HG03135 (cell line): ENCODE data around the gene MPPE1.

Experiments
- ATAC-seq: cut with Tn5 transposase; IDR thresholded peaks from one replicate; pipeline ENCODE4 v1.9.1; 2021; ENCODE audit warnings: mild to moderate bottlenecking, moderate library complexity; ENCODE audit not compliant: unreplicated experiment

Gene MPPE1

GRCh38 chr18:11885278-11885947 lies 22.7 kb downstream of the MPPE1 start:
- ATAC-seq: no peak

GRCh38 chr18:11884396-11885030 lies 23.6 kb downstream of the MPPE1 start:
- no peak for ATAC-seq

GRCh38 chr18:11883153-11883552 lies 25.0 kb downstream of the MPPE1 start:
- peak; percentile 89 for ATAC-seq

- ATAC-seq: no peak
These were observed 25.5 kb downstream of the MPPE1 start for GRCh38 chr18:11882636-11883035.

GRCh38 chr18:11880586-11881304 lies 27.4 kb downstream of the MPPE1 start:
- ATAC-seq: no peak

- no peak for ATAC-seq
These were observed 30.5 kb downstream of the MPPE1 start for GRCh38 chr18:11877497-11878135.

- no peak for ATAC-seq
These were observed 33.4 kb downstream of the MPPE1 start for GRCh38 chr18:11874676-11875075.

- ATAC-seq: no peak
These were observed 34.3 kb downstream of the MPPE1 start for GRCh38 chr18:11873670-11874340.

- ATAC-seq: no peak
These were observed 35.5 kb downstream of the MPPE1 start for GRCh38 chr18:11872479-11873136.

- ATAC-seq: no peak
These were observed 36.6 kb downstream of the MPPE1 start for GRCh38 chr18:11871501-11871900.

GRCh38 chr18:11868230-11868629 lies 39.9 kb downstream of the MPPE1 start:
- no peak for ATAC-seq

GRCh38 chr18:11866764-11867163 lies 41.4 kb downstream of the MPPE1 start:
- no peak for ATAC-seq

GRCh38 chr18:11866329-11866728 lies 41.8 kb downstream of the MPPE1 start:
- no peak for ATAC-seq

- ATAC-seq: no peak
These were observed 43.0 kb downstream of the MPPE1 start for GRCh38 chr18:11865071-11865470.

- no peak for ATAC-seq
These were observed 43.6 kb downstream of the MPPE1 start for GRCh38 chr18:11864471-11864870.

GRCh38 chr18:11862468-11863137 lies 45.5 kb downstream of the MPPE1 start:
- ATAC-seq: no peak

GRCh38 chr18:11861583-11862288 lies 46.4 kb downstream of the MPPE1 start:
- ATAC-seq: no peak

- no peak for ATAC-seq
These were observed 47.3 kb downstream of the MPPE1 start for GRCh38 chr18:11860594-11861450.
